ENCODE measurements around the gene VLDLR.
"Not testable (repeated sequence)": the region's sequence is repeated elsewhere in the genome, so short reads cannot be mapped to it uniquely, and the experiment has no call there.

VLDLR gene

DNA sequence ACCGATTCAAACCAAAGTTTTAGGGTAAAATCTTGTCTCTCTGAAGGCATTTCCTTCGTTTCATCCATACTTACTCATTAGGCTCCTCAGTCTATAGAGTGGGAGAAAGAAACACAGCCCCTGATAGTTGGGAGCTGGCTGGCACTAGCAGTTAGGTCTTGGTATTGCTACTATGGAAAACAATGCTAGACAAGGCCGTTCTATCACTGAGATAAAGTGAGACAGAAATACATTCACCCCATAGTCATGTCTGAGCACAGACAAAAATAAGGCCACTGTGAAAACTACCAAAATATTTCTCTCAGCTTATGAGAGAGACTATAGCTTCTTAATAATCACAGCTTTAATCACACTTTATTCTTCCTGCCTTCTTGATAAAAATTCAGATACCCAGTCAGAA, 67.0 kb downstream of the VLDLR start:
- Histone ChIP-seq H3K9ac (ENCODE audit: low read length) (no peak overlapping the region), H3K27me3 (ENCODE audit: control insufficient read depth, insufficient read depth, low read length) (no peaks in the 10 kb centered on the region), H3K4me3 (ENCODE audit: low read depth, low read length) (no peak overlapping the region), H3K27ac (ENCODE audit: low read depth, low read length) (no peak overlapping the region), H3K36me3 (ENCODE audit: control insufficient read depth, insufficient read depth, low read length) (no peaks in the 10 kb centered on the region), H3K4me1 (ENCODE audit: control insufficient read depth, insufficient read depth, low read length) (peaks cover 6% of the 10 kb centered on the region; the same call in 1 of the 2 replicates), H3K9me3 (ENCODE audit: control insufficient read depth, insufficient read depth, low read depth, low read length) (no peaks in the 10 kb centered on the region)

DNA sequence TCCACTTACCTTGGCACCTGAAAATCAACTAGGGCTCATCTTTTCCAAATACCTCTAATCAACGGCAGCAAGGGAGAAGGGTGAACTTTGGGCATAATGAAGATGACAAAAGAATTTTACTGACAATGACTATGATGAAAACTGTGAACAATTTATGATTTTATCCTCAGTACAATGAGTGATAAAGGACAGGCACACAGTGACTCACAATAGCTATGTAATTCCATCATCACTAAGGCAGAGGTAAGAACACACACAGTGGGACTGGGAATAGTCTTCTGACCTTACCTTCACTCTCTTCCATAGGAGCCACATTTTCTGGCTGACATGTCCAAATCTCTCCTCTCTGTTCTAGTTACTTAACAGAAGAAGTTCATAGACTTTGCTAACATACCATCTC, 69.6 kb downstream of the VLDLR start:
- Histone ChIP-seq H3K36me3 (ENCODE audit: control insufficient read depth, insufficient read depth, low read length) (no peaks in the 10 kb centered on the region), H3K4me1 (ENCODE audit: control insufficient read depth, insufficient read depth, low read length) (peaks cover 6% of the 10 kb centered on the region; the same call in 1 of the 2 replicates), H3K9me3 (ENCODE audit: control insufficient read depth, insufficient read depth, low read depth, low read length) (no peaks in the 10 kb centered on the region), H3K27me3 (ENCODE audit: control insufficient read depth, insufficient read depth, low read length) (no peaks in the 10 kb centered on the region), H3K4me3 (ENCODE audit: low read depth, low read length) (no peak overlapping the region), H3K9ac (ENCODE audit: low read length) (no peak overlapping the region), H3K27ac (ENCODE audit: low read depth, low read length) (no peak overlapping the region)

- Histone ChIP-seq H3K27ac (ENCODE audit: low read depth, low read length) (no peak overlapping the region), H3K27me3 (ENCODE audit: control insufficient read depth, insufficient read depth, low read length) (no peaks in the 10 kb centered on the region)
These were observed 70.0 kb downstream of the VLDLR start for GRCh38 chr9:2691626-2692025.

GRCh38 chr9:2693056-2693455, 71.5 kb downstream of the VLDLR start:
- Histone ChIP-seq H3K27ac (ENCODE audit: low read depth, low read length) (no peak overlapping the region), H3K4me3 (ENCODE audit: low read depth, low read length) (no peak overlapping the region), H3K9me3 (ENCODE audit: control insufficient read depth, insufficient read depth, low read depth, low read length) (no peaks in the 10 kb centered on the region), H3K4me1 (ENCODE audit: control insufficient read depth, insufficient read depth, low read length) (no peaks in the 10 kb centered on the region), H3K9ac (ENCODE audit: low read length) (no peak overlapping the region), H3K27me3 (ENCODE audit: control insufficient read depth, insufficient read depth, low read length) (no peaks in the 10 kb centered on the region), H3K36me3 (ENCODE audit: control insufficient read depth, insufficient read depth, low read length) (no peaks in the 10 kb centered on the region)

More at GRCh38 chr9:2691626-2692025, 70.0 kb downstream of the VLDLR start:
- Histone ChIP-seq H3K4me1 (ENCODE audit: control insufficient read depth, insufficient read depth, low read length) (peaks cover 6% of the 10 kb centered on the region; the same call in 1 of the 2 replicates), H3K9ac (ENCODE audit: low read length) (no peak overlapping the region), H3K9me3 (ENCODE audit: control insufficient read depth, insufficient read depth, low read depth, low read length) (no peaks in the 10 kb centered on the region), H3K4me3 (ENCODE audit: low read depth, low read length) (no peak overlapping the region), H3K36me3 (ENCODE audit: control insufficient read depth, insufficient read depth, low read length) (no peaks in the 10 kb centered on the region)

GRCh38 chr9:2697492-2697891, 75.9 kb downstream of the VLDLR start:
- H3K9me3 ChIP-seq (ENCODE audit: control insufficient read depth, insufficient read depth, low read depth, low read length) = no peaks in the 10 kb centered on the region
- H3K4me3 ChIP-seq (ENCODE audit: low read depth, low read length) = no peak overlapping the region
- H3K27me3 ChIP-seq (ENCODE audit: control insufficient read depth, insufficient read depth, low read length) = no peaks in the 10 kb centered on the region
- no peaks in the 10 kb centered on the region for H3K36me3 ChIP-seq (ENCODE audit: control insufficient read depth, insufficient read depth, low read length)
- H3K4me1 ChIP-seq (ENCODE audit: control insufficient read depth, insufficient read depth, low read length) = peaks cover 12% of the 10 kb centered on the region
- H3K27ac ChIP-seq (ENCODE audit: low read depth, low read length) = no peak overlapping the region
- no peak overlapping the region for H3K9ac ChIP-seq (ENCODE audit: low read length)

DNA sequence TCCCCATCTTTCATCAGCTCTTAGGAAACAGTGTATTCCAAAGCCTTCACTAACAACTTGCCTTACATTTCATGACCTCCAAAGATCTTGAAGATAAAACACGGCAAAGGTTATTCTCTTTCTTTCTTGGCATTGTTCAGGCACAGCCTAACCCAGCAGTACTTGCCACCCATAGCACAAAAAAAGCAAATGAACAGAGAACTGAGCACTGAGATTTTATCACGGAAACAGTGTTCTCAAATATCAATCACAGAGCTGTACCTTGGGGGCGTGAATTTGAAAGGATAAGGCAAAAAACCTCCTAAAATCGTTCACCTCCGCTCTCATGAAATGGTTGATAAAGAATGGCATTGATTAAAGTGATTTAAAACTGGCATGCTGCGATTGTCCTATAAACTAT, 78.8 kb downstream of the VLDLR start:
- no peak overlapping the region for H3K27ac ChIP-seq (ENCODE audit: low read depth, low read length)
- no peak overlapping the region for H3K4me3 ChIP-seq (ENCODE audit: low read depth, low read length)
- peaks cover 12% of the 10 kb centered on the region for H3K4me1 ChIP-seq (ENCODE audit: control insufficient read depth, insufficient read depth, low read length)

GRCh38 chr9:2700909-2701550, 79.4 kb downstream of the VLDLR start:
- H3K27ac ChIP-seq (ENCODE audit: low read depth, low read length) = no peak overlapping the region
- no peaks in the 10 kb centered on the region for H3K27me3 ChIP-seq (ENCODE audit: control insufficient read depth, insufficient read depth, low read length)
- no peaks in the 10 kb centered on the region for H3K9me3 ChIP-seq (ENCODE audit: control insufficient read depth, insufficient read depth, low read depth, low read length)
- peaks cover 12% of the 10 kb centered on the region for H3K4me1 ChIP-seq (ENCODE audit: control insufficient read depth, insufficient read depth, low read length)
- no peaks in the 10 kb centered on the region for H3K36me3 ChIP-seq (ENCODE audit: control insufficient read depth, insufficient read depth, low read length)
- H3K4me3 ChIP-seq (ENCODE audit: low read depth, low read length) = no peak overlapping the region
- H3K9ac ChIP-seq (ENCODE audit: low read length) = no peak overlapping the region

More for the DNA sequence above, 78.8 kb downstream of the VLDLR start:
- Histone ChIP-seq H3K9ac (ENCODE audit: low read length) (no peak overlapping the region), H3K9me3 (ENCODE audit: control insufficient read depth, insufficient read depth, low read depth, low read length) (no peaks in the 10 kb centered on the region), H3K36me3 (ENCODE audit: control insufficient read depth, insufficient read depth, low read length) (no peaks in the 10 kb centered on the region), H3K27me3 (ENCODE audit: control insufficient read depth, insufficient read depth, low read length) (no peaks in the 10 kb centered on the region)

GRCh38 chr9:2704504-2704903, 82.9 kb downstream of the VLDLR start:
- no peaks in the 10 kb centered on the region for H3K36me3 ChIP-seq (ENCODE audit: control insufficient read depth, insufficient read depth, low read length)
- H3K9ac ChIP-seq (ENCODE audit: low read length) = no peak overlapping the region
- H3K9me3 ChIP-seq (ENCODE audit: control insufficient read depth, insufficient read depth, low read depth, low read length) = no peaks in the 10 kb centered on the region
- H3K4me3 ChIP-seq (ENCODE audit: low read depth, low read length) = no peak overlapping the region
- no peak overlapping the region for H3K27ac ChIP-seq (ENCODE audit: low read depth, low read length)
- no peaks in the 10 kb centered on the region for H3K27me3 ChIP-seq (ENCODE audit: control insufficient read depth, insufficient read depth, low read length)
- H3K4me1 ChIP-seq (ENCODE audit: control insufficient read depth, insufficient read depth, low read length) = peaks cover 12% of the 10 kb centered on the region

DNA sequence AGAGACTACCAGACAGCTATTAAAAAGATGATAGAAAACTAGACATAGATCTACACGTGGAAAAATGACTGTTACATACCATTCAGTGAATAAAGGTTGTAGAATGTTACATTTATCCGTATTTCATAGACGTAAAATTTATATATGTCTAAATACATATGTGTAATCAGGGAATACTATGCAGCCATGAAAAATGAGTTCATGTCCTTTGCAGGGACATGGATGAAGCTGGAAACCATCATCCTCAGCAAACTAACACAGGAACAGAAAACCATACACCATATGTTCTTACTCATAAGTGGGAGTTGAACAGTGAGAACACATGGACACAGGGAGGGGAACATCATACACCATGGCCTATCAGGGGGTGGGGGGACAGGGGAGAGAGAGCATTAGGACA, 85.7 kb downstream of the VLDLR start:
- not testable (repeated sequence) for H3K9me3 ChIP-seq (ENCODE audit: control insufficient read depth, insufficient read depth, low read depth, low read length); H3K27me3 ChIP-seq (ENCODE audit: control insufficient read depth, insufficient read depth, low read length); H3K4me1 ChIP-seq (ENCODE audit: control insufficient read depth, insufficient read depth, low read length)

More for the DNA sequence above, 85.7 kb downstream of the VLDLR start:
- H3K36me3 ChIP-seq (ENCODE audit: control insufficient read depth, insufficient read depth, low read length); H3K4me3 ChIP-seq (ENCODE audit: low read depth, low read length); H3K27ac ChIP-seq (ENCODE audit: low read depth, low read length); H3K9ac ChIP-seq (ENCODE audit: low read length): not testable (repeated sequence)

All from HUES6 (cell line).